Measurements from ENCODE around the gene AGR3. TPM values are rescaled to one million over a fixed set of nuclear protein-coding genes. Genes with fewer than 3 reads are reported as not detected.

Gene AGR3
- total RNA-seq, 1 donor from 2014 or later: not detected

GRCh38 chr7:16847381-16847860 lies 34.4 kb downstream of the AGR3 start:
- H3K4me3 ChIP-seq (ENCODE audit: low read depth, low read length): no peak overlapping the region
- TF ChIP-seq, protein P1, sequence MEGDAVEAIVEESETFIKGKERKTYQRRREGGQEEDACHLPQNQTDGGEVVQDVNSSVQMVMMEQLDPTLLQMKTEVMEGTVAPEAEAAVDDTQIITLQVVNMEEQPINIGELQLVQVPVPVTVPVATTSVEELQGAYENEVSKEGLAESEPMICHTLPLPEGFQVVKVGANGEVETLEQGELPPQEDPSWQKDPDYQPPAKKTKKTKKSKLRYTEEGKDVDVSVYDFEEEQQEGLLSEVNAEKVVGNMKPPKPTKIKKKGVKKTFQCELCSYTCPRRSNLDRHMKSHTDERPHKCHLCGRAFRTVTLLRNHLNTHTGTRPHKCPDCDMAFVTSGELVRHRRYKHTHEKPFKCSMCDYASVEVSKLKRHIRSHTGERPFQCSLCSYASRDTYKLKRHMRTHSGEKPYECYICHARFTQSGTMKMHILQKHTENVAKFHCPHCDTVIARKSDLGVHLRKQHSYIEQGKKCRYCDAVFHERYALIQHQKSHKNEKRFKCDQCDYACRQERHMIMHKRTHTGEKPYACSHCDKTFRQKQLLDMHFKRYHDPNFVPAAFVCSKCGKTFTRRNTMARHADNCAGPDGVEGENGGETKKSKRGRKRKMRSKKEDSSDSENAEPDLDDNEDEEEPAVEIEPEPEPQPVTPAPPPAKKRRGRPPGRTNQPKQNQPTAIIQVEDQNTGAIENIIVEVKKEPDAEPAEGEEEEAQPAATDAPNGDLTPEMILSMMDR (conservative IDR thresholded peaks at IDR 0.05; ENCODE audit: low read depth, low read length): no peak
- DNase-seq (ENCODE audit: low read depth): no peak

DNA sequence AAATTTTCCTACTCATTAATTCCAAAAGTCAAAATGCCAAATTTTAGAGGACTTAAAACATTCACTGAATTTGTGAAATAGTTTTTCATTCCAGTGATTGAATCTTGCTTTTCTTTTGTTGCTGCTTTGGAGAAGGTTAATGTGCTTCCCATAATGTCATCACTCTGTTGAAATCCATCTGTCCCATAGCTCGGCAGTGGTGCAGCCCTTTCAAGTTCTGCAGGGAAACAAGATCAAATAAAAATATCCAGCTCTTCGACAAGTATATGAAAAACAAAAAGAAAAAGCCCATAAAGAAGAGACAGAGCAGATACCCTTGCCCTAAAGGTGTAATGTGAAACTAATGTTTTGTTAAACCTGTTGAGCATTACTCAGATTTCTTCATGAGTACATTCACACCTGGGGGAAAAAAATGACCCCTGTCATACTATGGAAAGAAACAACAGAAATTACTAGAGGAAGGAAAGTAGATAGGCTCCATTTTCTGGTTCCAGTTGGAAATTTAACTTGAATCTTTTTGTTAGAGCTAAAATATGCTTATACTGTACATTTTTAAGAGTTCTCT lies 35.1 kb downstream of the AGR3 start:
- TF ChIP-seq, protein P1 (conservative IDR thresholded peaks at IDR 0.05; ENCODE audit: low read depth, low read length): no peak
- no peak overlapping the region for H3K4me3 ChIP-seq (ENCODE audit: low read depth, low read length)
- no peak for DNase-seq (ENCODE audit: low read depth)

- no peak for DNase-seq (ENCODE audit: low read depth)
- TF ChIP-seq, protein P1 (conservative IDR thresholded peaks at IDR 0.05; ENCODE audit: low read depth, low read length): no peak
- no peak overlapping the region for H3K4me3 ChIP-seq (ENCODE audit: low read depth, low read length)
These were observed 36.0 kb downstream of the AGR3 start for GRCh38 chr7:16845746-16846145.

DNA sequence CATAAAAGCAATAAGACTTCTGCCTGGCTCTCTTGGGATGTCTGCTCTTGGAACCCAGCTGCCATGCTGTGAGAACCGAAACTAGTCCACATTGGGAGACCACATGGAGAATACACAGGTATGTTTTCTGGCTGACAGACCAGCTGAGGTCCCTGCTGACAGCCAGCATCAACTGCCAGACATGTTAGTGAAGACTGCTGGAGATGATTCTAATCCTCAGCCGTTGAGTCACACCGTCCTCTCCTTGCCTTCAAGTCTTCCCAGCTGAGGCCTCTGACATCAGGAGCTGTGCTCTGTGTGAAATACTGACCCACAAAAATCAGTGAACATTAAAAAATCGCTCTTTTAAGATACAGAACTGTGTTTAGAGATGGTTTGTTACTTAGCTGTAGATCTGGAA lies 40.1 kb downstream of the AGR3 start:
- TF ChIP-seq, protein P1 (conservative IDR thresholded peaks at IDR 0.05; ENCODE audit: low read depth, low read length): no peak
- no peak for DNase-seq (ENCODE audit: low read depth)
- H3K4me3 ChIP-seq (ENCODE audit: low read depth, low read length): no peak overlapping the region

- TF ChIP-seq, protein P1 (conservative IDR thresholded peaks at IDR 0.05; ENCODE audit: low read depth, low read length): no peak
- no peak overlapping the region for H3K4me3 ChIP-seq (ENCODE audit: low read depth, low read length)
These were observed 41.7 kb downstream of the AGR3 start for GRCh38 chr7:16840094-16840493.

GRCh38 chr7:16839646-16840045 lies 42.1 kb downstream of the AGR3 start:
- no peak for DNase-seq (ENCODE audit: low read depth)
- H3K4me3 ChIP-seq (ENCODE audit: low read depth, low read length): no peak overlapping the region
- TF ChIP-seq, protein P1 (conservative IDR thresholded peaks at IDR 0.05; ENCODE audit: low read depth, low read length): no peak

More at GRCh38 chr7:16840094-16840493, 41.7 kb downstream of the AGR3 start:
- DNase-seq (ENCODE audit: low read depth): no peak

DNA sequence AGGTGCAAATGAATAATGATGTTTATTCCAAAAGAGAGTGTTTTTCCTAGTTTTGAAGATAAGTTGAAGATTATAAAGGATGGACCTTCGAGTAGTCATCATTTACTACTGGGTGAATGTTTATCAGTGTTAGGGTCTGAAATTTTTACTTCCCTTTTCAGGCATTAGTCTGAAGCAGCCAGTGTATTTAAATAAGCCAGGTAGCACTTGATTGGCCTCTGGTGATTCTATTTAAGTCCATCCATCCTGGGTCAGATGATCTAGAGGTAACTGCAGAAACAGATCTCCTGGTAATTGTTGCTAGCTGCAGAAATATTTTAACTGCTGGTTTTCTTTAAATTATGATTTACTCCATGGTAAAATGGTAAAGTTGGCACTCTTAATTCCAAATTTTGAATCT lies 42.9 kb downstream of the AGR3 start:
- TF ChIP-seq, protein P1 (conservative IDR thresholded peaks at IDR 0.05; ENCODE audit: low read depth, low read length): no peak
- H3K4me3 ChIP-seq (ENCODE audit: low read depth, low read length): no peak overlapping the region
- no peak for DNase-seq (ENCODE audit: low read depth)

All from epithelial cell of proximal tubule (primary cell).